RWPE2 (cell line): ENCODE data around the gene TMEM203.

Experiments
- ATAC-seq: fragments of 200-7000 bp; cut with Tn5 transposase; 3 replicates; pipeline ENCODE4 v1.9.1; 2021; ENCODE audit warnings: low read depth
- DNase-seq: peaks from one replicate; pipeline ENCODE4 v3.0.0-alpha.2; 2020; ENCODE audit warnings: low spot score
- H3K27ac ChIP-seq: fragments of 450-650 bp; 2 replicates; pipeline ENCODE4 v1.5.1; 2017; ENCODE audit warnings: mild to moderate bottlenecking; ENCODE audit not compliant: poor library complexity, severe bottlenecking
- H3K27me3 ChIP-seq: fragments of 250-450 bp; sonication (Bioruptor Pico); 2 replicates; pipeline ENCODE4 v1.5.1; 2021; ENCODE audit warnings: mild to moderate bottlenecking, moderate library complexity; ENCODE audit not compliant: insufficient read depth, poor library complexity, severe bottlenecking
- H3K36me3 ChIP-seq: fragments of 250-450 bp; sonication (Bioruptor Pico); 2 replicates; pipeline ENCODE4 v1.5.1; 2020; ENCODE audit warnings: low read depth, mild to moderate bottlenecking, moderate library complexity
- H3K4me1 ChIP-seq: fragments of 250-450 bp; sonication (Bioruptor Pico); 2 replicates; pipeline ENCODE4 v1.5.1; 2021; ENCODE audit warnings: mild to moderate bottlenecking, moderate library complexity; ENCODE audit not compliant: insufficient read depth, poor library complexity, severe bottlenecking
- H3K4me3 ChIP-seq: fragments of 250-450 bp; sonication (Bioruptor Pico); 2 replicates; pipeline ENCODE4 v1.5.1; 2021; ENCODE audit warnings: mild to moderate bottlenecking, moderate library complexity; ENCODE audit not compliant: severe bottlenecking
- H3K9me3 ChIP-seq: fragments of 250-450 bp; sonication (Bioruptor Pico); 2 replicates; pipeline ENCODE4 v1.5.1; 2021; ENCODE audit warnings: mild to moderate bottlenecking, moderate library complexity; ENCODE audit not compliant: severe bottlenecking
- CTCF ChIP-seq: fragments of 450-650 bp; IDR thresholded peaks from one replicate; pipeline ENCODE4 v1.5.1; 2017; ENCODE audit warnings: mild to moderate bottlenecking, moderate library complexity; ENCODE audit not compliant: poor library complexity, severe bottlenecking

The TMEM203 gene

GRCh38 chr9:137174722-137175293, 30.6 kb downstream of the TMEM203 start:
- Histone ChIP-seq H3K27ac (no peak overlapping the region), H3K4me3 (no peak overlapping the region), H3K36me3 (no peaks in the 10 kb centered on the region; the same call in 1 of the 2 replicates), H3K4me1 (no peaks in the 10 kb centered on the region), H3K27me3 (peaks cover 47% of the 10 kb centered on the region), H3K9me3 (no peaks in the 10 kb centered on the region)
- ATAC-seq (peak; percentile 30), DNase-seq (no peak)
- TF ChIP-seq CTCF: no peak

GRCh38 chr9:137173796-137174664, 31.4 kb downstream of the TMEM203 start:
- TF ChIP-seq CTCF: no peak
- Histone ChIP-seq H3K9me3 (no peaks in the 10 kb centered on the region), H3K27me3 (peaks cover 53% of the 10 kb centered on the region), H3K4me1 (no peaks in the 10 kb centered on the region), H3K27ac (no peak overlapping the region), H3K36me3 (no peaks in the 10 kb centered on the region), H3K4me3 (no peak overlapping the region)
- ATAC-seq (no peak), DNase-seq (no peak)

- no peak overlapping the region for H3K4me3 ChIP-seq
- H3K27me3 ChIP-seq: peaks cover 62% of the 10 kb centered on the region
- DNase-seq: no peak
- H3K27ac ChIP-seq: no peak overlapping the region
- no peaks in the 10 kb centered on the region for H3K36me3 ChIP-seq
- no peaks in the 10 kb centered on the region for H3K9me3 ChIP-seq
- 0 out of 3 replicates have a peak, but pooled peaks have one; percentile 3 for ATAC-seq
- no peak for TF ChIP-seq CTCF
- H3K4me1 ChIP-seq: no peaks in the 10 kb centered on the region
Observed at GRCh38 chr9:137172901-137173795, 32.3 kb downstream of the TMEM203 start.

- no peak for DNase-seq
- no peak for ATAC-seq
- H3K4me1 ChIP-seq: no peaks in the 10 kb centered on the region
- TF ChIP-seq CTCF: no peak
- H3K4me3 ChIP-seq: no peak overlapping the region
- no peaks in the 10 kb centered on the region for H3K9me3 ChIP-seq
- no peak overlapping the region for H3K27ac ChIP-seq
- H3K27me3 ChIP-seq: peaks cover 80% of the 10 kb centered on the region
- H3K36me3 ChIP-seq: no peaks in the 10 kb centered on the region
Observed at GRCh38 chr9:137171149-137171900, 34.1 kb downstream of the TMEM203 start.
